ENCODE measurements around the gene PPM1H.
"Not testable (repeated sequence)": the region's sequence is repeated elsewhere in the genome, so short reads cannot be mapped to it uniquely, and the experiment has no call there.

Gene PPM1H

GRCh38 chr12:62832027-62832426 is 102.9 kb downstream of the PPM1H start:
- Histone ChIP-seq H3K36me3 (ENCODE audit: insufficient read depth, low read length) (no peaks in the 10 kb centered on the region), H3K27ac (ENCODE audit: low read depth, low read length) (no peak overlapping the region), H3K27me3 (ENCODE audit: control insufficient read depth in 1 of 2, insufficient read depth in 2 of 2, low read length in 2 of 2) (no peaks in the 10 kb centered on the region), H3K9me3 (ENCODE audit: low read length) (no peaks in the 10 kb centered on the region), H3K9ac (ENCODE audit: low read length) (no peak overlapping the region), H3K4me3 (ENCODE audit: low read depth in 1 of 2, low read length in 2 of 2) (no peak overlapping the region), H3K4me1 (ENCODE audit: insufficient read depth, low read length) (peaks cover 3% of the 10 kb centered on the region)

- Histone ChIP-seq H3K9me3 (ENCODE audit: low read length) (no peaks in the 10 kb centered on the region), H3K9ac (ENCODE audit: low read length) (no peak overlapping the region), H3K27me3 (ENCODE audit: control insufficient read depth in 1 of 2, insufficient read depth in 2 of 2, low read length in 2 of 2) (no peaks in the 10 kb centered on the region), H3K4me1 (ENCODE audit: insufficient read depth, low read length) (no peaks in the 10 kb centered on the region), H3K4me3 (ENCODE audit: low read depth in 1 of 2, low read length in 2 of 2) (no peak overlapping the region), H3K27ac (ENCODE audit: low read depth, low read length) (no peak overlapping the region), H3K36me3 (ENCODE audit: insufficient read depth, low read length) (no peaks in the 10 kb centered on the region)
These were observed 107.1 kb downstream of the PPM1H start for GRCh38 chr12:62827855-62828254.

GRCh38 chr12:62827042-62827441 is 107.9 kb downstream of the PPM1H start:
- no peaks in the 10 kb centered on the region for H3K4me1 ChIP-seq (ENCODE audit: insufficient read depth, low read length)
- no peak overlapping the region for H3K9ac ChIP-seq (ENCODE audit: low read length)
- H3K4me3 ChIP-seq (ENCODE audit: low read depth in 1 of 2, low read length in 2 of 2), result no peak overlapping the region
- no peak overlapping the region for H3K27ac ChIP-seq (ENCODE audit: low read depth, low read length)
- H3K9me3 ChIP-seq (ENCODE audit: low read length), result no peaks in the 10 kb centered on the region
- H3K27me3 ChIP-seq (ENCODE audit: control insufficient read depth in 1 of 2, insufficient read depth in 2 of 2, low read length in 2 of 2), result no peaks in the 10 kb centered on the region
- H3K36me3 ChIP-seq (ENCODE audit: insufficient read depth, low read length), result no peaks in the 10 kb centered on the region

- Histone ChIP-seq H3K9ac (ENCODE audit: low read length) (no peak overlapping the region), H3K4me1 (ENCODE audit: insufficient read depth, low read length) (no peaks in the 10 kb centered on the region), H3K27me3 (ENCODE audit: control insufficient read depth in 1 of 2, insufficient read depth in 2 of 2, low read length in 2 of 2) (no peaks in the 10 kb centered on the region), H3K4me3 (ENCODE audit: low read depth in 1 of 2, low read length in 2 of 2) (no peak overlapping the region), H3K27ac (ENCODE audit: low read depth, low read length) (no peak overlapping the region), H3K9me3 (ENCODE audit: low read length) (no peaks in the 10 kb centered on the region), H3K36me3 (ENCODE audit: insufficient read depth, low read length) (no peaks in the 10 kb centered on the region)
These were observed 117.2 kb downstream of the PPM1H start for GRCh38 chr12:62817556-62818271.

- Histone ChIP-seq H3K27ac (ENCODE audit: low read depth, low read length) (no peak overlapping the region), H3K4me3 (ENCODE audit: low read depth in 1 of 2, low read length in 2 of 2) (no peak overlapping the region), H3K9me3 (ENCODE audit: low read length) (no peaks in the 10 kb centered on the region), H3K4me1 (ENCODE audit: insufficient read depth, low read length) (no peaks in the 10 kb centered on the region), H3K27me3 (ENCODE audit: control insufficient read depth in 1 of 2, insufficient read depth in 2 of 2, low read length in 2 of 2) (no peaks in the 10 kb centered on the region), H3K36me3 (ENCODE audit: insufficient read depth, low read length) (no peaks in the 10 kb centered on the region), H3K9ac (ENCODE audit: low read length) (no peak overlapping the region)
These were observed 120.7 kb downstream of the PPM1H start for GRCh38 chr12:62814243-62814642.

- H3K27ac ChIP-seq (ENCODE audit: low read depth, low read length), result no peak overlapping the region
These were observed 121.7 kb downstream of the PPM1H start for GRCh38 chr12:62813031-62813829.

GRCh38 chr12:62811481-62811880 is 123.5 kb downstream of the PPM1H start:
- not testable (repeated sequence) for H3K9me3 ChIP-seq (ENCODE audit: low read length); H3K27me3 ChIP-seq (ENCODE audit: control insufficient read depth in 1 of 2, insufficient read depth in 2 of 2, low read length in 2 of 2); H3K36me3 ChIP-seq (ENCODE audit: insufficient read depth, low read length); H3K9ac ChIP-seq (ENCODE audit: low read length); H3K27ac ChIP-seq (ENCODE audit: low read depth, low read length); H3K4me1 ChIP-seq (ENCODE audit: insufficient read depth, low read length); H3K4me3 ChIP-seq (ENCODE audit: low read depth in 1 of 2, low read length in 2 of 2)

More at GRCh38 chr12:62813031-62813829, 121.7 kb downstream of the PPM1H start:
- H3K4me1 ChIP-seq (ENCODE audit: insufficient read depth, low read length), result no peaks in the 10 kb centered on the region
- H3K9ac ChIP-seq (ENCODE audit: low read length), result no peak overlapping the region
- H3K27me3 ChIP-seq (ENCODE audit: control insufficient read depth in 1 of 2, insufficient read depth in 2 of 2, low read length in 2 of 2), result no peaks in the 10 kb centered on the region
- no peaks in the 10 kb centered on the region for H3K36me3 ChIP-seq (ENCODE audit: insufficient read depth, low read length)
- no peak overlapping the region for H3K4me3 ChIP-seq (ENCODE audit: low read depth in 1 of 2, low read length in 2 of 2)
- no peaks in the 10 kb centered on the region for H3K9me3 ChIP-seq (ENCODE audit: low read length)

- Histone ChIP-seq H3K27me3 (ENCODE audit: control insufficient read depth in 1 of 2, insufficient read depth in 2 of 2, low read length in 2 of 2) (no peaks in the 10 kb centered on the region), H3K9ac (ENCODE audit: low read length) (no peak overlapping the region), H3K4me1 (ENCODE audit: insufficient read depth, low read length) (no peaks in the 10 kb centered on the region), H3K9me3 (ENCODE audit: low read length) (no peaks in the 10 kb centered on the region), H3K27ac (ENCODE audit: low read depth, low read length) (no peak overlapping the region), H3K36me3 (ENCODE audit: insufficient read depth, low read length) (no peaks in the 10 kb centered on the region), H3K4me3 (ENCODE audit: low read depth in 1 of 2, low read length in 2 of 2) (no peak overlapping the region)
These were observed 126.6 kb downstream of the PPM1H start for GRCh38 chr12:62808166-62808879.

GRCh38 chr12:62806893-62807292 is 128.1 kb downstream of the PPM1H start:
- no peak overlapping the region for H3K9ac ChIP-seq (ENCODE audit: low read length)
- H3K27me3 ChIP-seq (ENCODE audit: control insufficient read depth in 1 of 2, insufficient read depth in 2 of 2, low read length in 2 of 2), result no peaks in the 10 kb centered on the region
- H3K4me3 ChIP-seq (ENCODE audit: low read depth in 1 of 2, low read length in 2 of 2), result no peak overlapping the region
- no peaks in the 10 kb centered on the region for H3K4me1 ChIP-seq (ENCODE audit: insufficient read depth, low read length)
- H3K9me3 ChIP-seq (ENCODE audit: low read length), result no peaks in the 10 kb centered on the region
- H3K36me3 ChIP-seq (ENCODE audit: insufficient read depth, low read length), result no peaks in the 10 kb centered on the region
- H3K27ac ChIP-seq (ENCODE audit: low read depth, low read length), result no peak overlapping the region

- Histone ChIP-seq H3K27me3 (ENCODE audit: control insufficient read depth in 1 of 2, insufficient read depth in 2 of 2, low read length in 2 of 2) (no peaks in the 10 kb centered on the region), H3K9me3 (ENCODE audit: low read length) (no peaks in the 10 kb centered on the region), H3K27ac (ENCODE audit: low read depth, low read length) (no peak overlapping the region), H3K36me3 (ENCODE audit: insufficient read depth, low read length) (no peaks in the 10 kb centered on the region), H3K4me1 (ENCODE audit: insufficient read depth, low read length) (no peaks in the 10 kb centered on the region), H3K9ac (ENCODE audit: low read length) (no peak overlapping the region), H3K4me3 (ENCODE audit: low read depth in 1 of 2, low read length in 2 of 2) (no peak overlapping the region)
These were observed 128.6 kb downstream of the PPM1H start for GRCh38 chr12:62806244-62806836.

GRCh38 chr12:62805517-62805916 is 129.4 kb downstream of the PPM1H start:
- Histone ChIP-seq H3K4me1 (ENCODE audit: insufficient read depth, low read length) (no peaks in the 10 kb centered on the region), H3K4me3 (ENCODE audit: low read depth in 1 of 2, low read length in 2 of 2) (no peak overlapping the region), H3K27ac (ENCODE audit: low read depth, low read length) (no peak overlapping the region), H3K9me3 (ENCODE audit: low read length) (no peaks in the 10 kb centered on the region), H3K27me3 (ENCODE audit: control insufficient read depth in 1 of 2, insufficient read depth in 2 of 2, low read length in 2 of 2) (no peaks in the 10 kb centered on the region), H3K9ac (ENCODE audit: low read length) (no peak overlapping the region), H3K36me3 (ENCODE audit: insufficient read depth, low read length) (no peaks in the 10 kb centered on the region)

Data from muscle layer of colon (tissue), 2 donors.